OCI-LY1 (cell line): Measurements from ENCODE around the gene VTI1A.

Experiments
- EZH2 ChIP-seq: fragments of 200-600 bp; sonication (generic), shearing (Covaris generic); IDR thresholded peaks from 2 replicates; pipeline ENCODE4 v1.8.0; 2017; ENCODE audit warnings: borderline replicate concordance, mixed run types, mild to moderate bottlenecking, antibody characterized with exemption, low read length, moderate library complexity, mixed read lengths
- TF ChIP-seq, protein P1 (sequence below): fragments of 200-600 bp; sonication (generic), shearing (Covaris generic); IDR thresholded peaks from 2 replicates; pipeline ENCODE4 v1.5.1; 2017; ENCODE audit warnings: mild to moderate bottlenecking, antibody characterized with exemption, low read length, moderate library complexity, mixed read lengths

DNA sequence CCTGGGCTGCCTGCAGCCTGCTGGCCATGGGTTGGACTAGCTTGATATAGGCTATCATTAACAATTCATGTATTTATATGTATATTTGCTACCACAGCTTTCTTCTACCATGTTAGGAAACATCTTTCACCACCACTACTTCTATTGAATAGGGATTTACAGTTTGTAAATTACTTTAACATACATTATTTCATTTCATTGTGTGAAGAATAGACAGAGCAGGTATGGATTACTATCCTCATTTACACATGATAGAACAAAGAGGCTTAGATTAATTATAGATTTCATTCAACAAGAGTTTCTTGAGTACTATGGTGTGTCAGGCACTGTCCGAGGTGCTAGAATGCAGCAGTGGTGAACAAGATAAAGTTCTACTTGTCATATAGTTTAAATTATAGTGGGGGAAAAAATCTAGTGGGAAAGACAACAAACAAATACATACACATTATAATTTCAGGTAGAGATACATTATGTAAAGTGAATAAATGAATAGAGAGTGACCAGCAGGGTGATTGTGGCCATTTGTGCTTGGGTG lies 20.6 kb downstream of the VTI1A start:
- TF ChIP-seq, protein P1, sequence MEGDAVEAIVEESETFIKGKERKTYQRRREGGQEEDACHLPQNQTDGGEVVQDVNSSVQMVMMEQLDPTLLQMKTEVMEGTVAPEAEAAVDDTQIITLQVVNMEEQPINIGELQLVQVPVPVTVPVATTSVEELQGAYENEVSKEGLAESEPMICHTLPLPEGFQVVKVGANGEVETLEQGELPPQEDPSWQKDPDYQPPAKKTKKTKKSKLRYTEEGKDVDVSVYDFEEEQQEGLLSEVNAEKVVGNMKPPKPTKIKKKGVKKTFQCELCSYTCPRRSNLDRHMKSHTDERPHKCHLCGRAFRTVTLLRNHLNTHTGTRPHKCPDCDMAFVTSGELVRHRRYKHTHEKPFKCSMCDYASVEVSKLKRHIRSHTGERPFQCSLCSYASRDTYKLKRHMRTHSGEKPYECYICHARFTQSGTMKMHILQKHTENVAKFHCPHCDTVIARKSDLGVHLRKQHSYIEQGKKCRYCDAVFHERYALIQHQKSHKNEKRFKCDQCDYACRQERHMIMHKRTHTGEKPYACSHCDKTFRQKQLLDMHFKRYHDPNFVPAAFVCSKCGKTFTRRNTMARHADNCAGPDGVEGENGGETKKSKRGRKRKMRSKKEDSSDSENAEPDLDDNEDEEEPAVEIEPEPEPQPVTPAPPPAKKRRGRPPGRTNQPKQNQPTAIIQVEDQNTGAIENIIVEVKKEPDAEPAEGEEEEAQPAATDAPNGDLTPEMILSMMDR = no peak
- no peak for TF ChIP-seq EZH2
